CD4-positive, CD25-positive, alpha-beta regulatory T cell (primary cell): ENCODE results near the gene ZNF774. TPM values are rescaled to one million over a fixed set of nuclear protein-coding genes. Genes with fewer than 3 reads are reported as not detected.

ENCODE experiments used
- ATAC-seq, 2 donors: fragments of 150-1000 bp; cut with Tn5 transposase; one replicate each; pipeline ENCODE4 v1.10.0; 2021; ENCODE audit warnings: low read depth in 2 of 2, moderate number of reproducible peaks in 2 of 2, moderate library complexity in 1 of 2
- DNase-seq, 3 donors: peaks; one replicate each; pipeline versions ENCODE4 v3.0.0 to v3.0.0-alpha.2; 2012 to 2022; ENCODE audit warnings: mixed read lengths in 1 of 3
- H3K27ac ChIP-seq: one replicate; pipeline ENCODE4 v1.7.0; 2013; ENCODE audit warnings: mild to moderate bottlenecking, low read length; ENCODE audit not compliant: insufficient read depth, poor library complexity, severe bottlenecking
- H3K27me3 ChIP-seq: one replicate; pipeline ENCODE4 v1.7.0; 2013; ENCODE audit warnings: low read length; ENCODE audit not compliant: control insufficient read depth, insufficient read depth
- H3K36me3 ChIP-seq: one replicate; pipeline ENCODE4 v1.7.0; 2013; ENCODE audit warnings: mild to moderate bottlenecking, low read length, moderate library complexity; ENCODE audit not compliant: control insufficient read depth, insufficient read depth
- H3K4me1 ChIP-seq: 2 replicates; pipeline ENCODE4 v1.7.0; 2013; ENCODE audit warnings: mild to moderate bottlenecking, low read length; ENCODE audit not compliant: insufficient read depth, control insufficient read depth, poor library complexity, severe bottlenecking
- H3K4me3 ChIP-seq: one replicate; pipeline ENCODE4 v1.7.0; 2013; ENCODE audit warnings: low read depth, mild to moderate bottlenecking, low read length, moderate library complexity
- H3K9me3 ChIP-seq, 2 experiments: 1 replicate in 1 of 2; 2 replicates in 1 of 2; pipeline ENCODE4 v1.7.0; 2013; ENCODE audit warnings: low read length in 2 of 2, mild to moderate bottlenecking in 1 of 2, moderate library complexity in 1 of 2; ENCODE audit not compliant: control insufficient read depth in 2 of 2
- H3K27ac Mint-ChIP-seq, 3 donors: one replicate each; pipeline ENCODE4 v1.8.0; 2020 to 2022; ENCODE audit warnings: mild to moderate bottlenecking in 3 of 3, mixed read lengths in 3 of 3, moderate library complexity in 2 of 3
- H3K27me3 Mint-ChIP-seq: one replicate; pipeline ENCODE4 v1.8.0; 2022; ENCODE audit warnings: mild to moderate bottlenecking, mixed read lengths
- H3K36me3 Mint-ChIP-seq: one replicate; pipeline ENCODE4 v1.8.0; 2020; ENCODE audit warnings: mixed read lengths
- H3K4me1 Mint-ChIP-seq, 4 donors: one replicate each; pipeline ENCODE4 v1.8.0; 2020 to 2022; ENCODE audit warnings: mixed read lengths in 4 of 4, mild to moderate bottlenecking in 1 of 4
- H3K4me3 Mint-ChIP-seq, 4 donors: one replicate each; pipeline ENCODE4 v1.8.0; 2020 to 2022; ENCODE audit warnings: mild to moderate bottlenecking in 4 of 4, mixed read lengths in 4 of 4, moderate library complexity in 3 of 4
- H3K9me3 Mint-ChIP-seq, 7 donors: one replicate each; pipeline ENCODE4 v1.8.0; 2020 to 2022; ENCODE audit warnings: mixed read lengths in 7 of 7, mild to moderate bottlenecking in 3 of 7, moderate library complexity in 2 of 7
- polyA plus RNA-seq, 4 donors: library from polyadenylated mRNA; unstranded; fragments of 300-500 nt; fragmentation: Illumina TruSeq; gene quantifications; one replicate each; pipeline ENCODE4 v1.2.3, GENCODE V29; 2021
- total RNA-seq: library from RNA; stranded (reverse); gene quantifications from one replicate; pipeline ENCODE4 v1.2.3, GENCODE V29; 2022

The ZNF774 gene
- total and polyA plus RNA-seq, 5 donors from 2014 or later: not detected

- H3K9me3 ChIP-seq: no peaks in the 10 kb centered on the region
- no peak for DNase-seq
- no peak overlapping the region for H3K4me3 Mint-ChIP-seq
- H3K27me3 ChIP-seq: no peaks in the 10 kb centered on the region
- no peak overlapping the region for H3K27ac ChIP-seq
- H3K4me3 ChIP-seq: no peak overlapping the region
- H3K4me1 ChIP-seq: peaks cover 13% of the 10 kb centered on the region
- no peaks in the 10 kb centered on the region for H3K36me3 ChIP-seq
- no peak for ATAC-seq
- no peaks in the 10 kb centered on the region for H3K36me3 Mint-ChIP-seq
- H3K9me3 Mint-ChIP-seq: no peaks in the 10 kb centered on the region
- no peak overlapping the region for H3K27ac Mint-ChIP-seq
- H3K4me1 Mint-ChIP-seq: peaks cover 5 to 23% (median 18%) of the 10 kb centered on the region in 4 donors
- no peaks in the 10 kb centered on the region for H3K27me3 Mint-ChIP-seq
Measured at GRCh38 chr15:90360746-90361145, 8.7 kb downstream of the ZNF774 start.

GRCh38 chr15:90362936-90363212, 10.8 kb downstream of the ZNF774 start:
- H3K4me3 ChIP-seq: no peak overlapping the region
- no peak for DNase-seq
- no peaks in the 10 kb centered on the region for H3K27me3 ChIP-seq
- H3K27ac ChIP-seq: no peak overlapping the region
- H3K4me1 ChIP-seq: peaks cover 13% of the 10 kb centered on the region
- no peaks in the 10 kb centered on the region for H3K36me3 ChIP-seq
- no peaks in the 10 kb centered on the region for H3K9me3 ChIP-seq
- Mint-ChIP-seq H3K27me3 (no peaks in the 10 kb centered on the region), H3K9me3 (no peaks in the 10 kb centered on the region), H3K27ac (no peak overlapping the region), H3K4me1 (peaks cover 5 to 23% (median 18%) of the 10 kb centered on the region in 4 donors), H3K4me3 (no peak overlapping the region), H3K36me3 (no peaks in the 10 kb centered on the region)
- no peak for ATAC-seq

- H3K9me3 ChIP-seq: no peaks in the 10 kb centered on the region
- Mint-ChIP-seq H3K27me3 (no peaks in the 10 kb centered on the region), H3K27ac (peak overlapping the region in 2 of 3 donors; percentile 51 to 72), H3K36me3 (no peaks in the 10 kb centered on the region), H3K9me3 (no peaks in the 10 kb centered on the region), H3K4me3 (peak overlapping the region in 1 of 4 donors; percentile 12), H3K4me1 (peaks cover 5 to 23% (median 18%) of the 10 kb centered on the region in 4 donors)
- H3K4me3 ChIP-seq: no peak overlapping the region
- no peaks in the 10 kb centered on the region for H3K36me3 ChIP-seq
- H3K27me3 ChIP-seq: no peaks in the 10 kb centered on the region
- DNase-seq (no peak), ATAC-seq (no peak)
- H3K27ac ChIP-seq: no peak overlapping the region
- H3K4me1 ChIP-seq: peaks cover 13% of the 10 kb centered on the region
Measured at GRCh38 chr15:90364251-90364650, 12.2 kb downstream of the ZNF774 start.

- no peaks in the 10 kb centered on the region for H3K36me3 ChIP-seq
- Mint-ChIP-seq H3K36me3 (no peaks in the 10 kb centered on the region), H3K4me1 (peaks cover 5 to 23% (median 18%) of the 10 kb centered on the region in 4 donors), H3K9me3 (no peaks in the 10 kb centered on the region), H3K27me3 (no peaks in the 10 kb centered on the region), H3K27ac (no peak overlapping the region), H3K4me3 (no peak overlapping the region)
- no peaks in the 10 kb centered on the region for H3K9me3 ChIP-seq
- H3K27me3 ChIP-seq: no peaks in the 10 kb centered on the region
- DNase-seq (no peak), ATAC-seq (no peak)
- peaks cover 13% of the 10 kb centered on the region for H3K4me1 ChIP-seq
- H3K27ac ChIP-seq: no peak overlapping the region
- no peak overlapping the region for H3K4me3 ChIP-seq
Measured at GRCh38 chr15:90365414-90366055, 13.5 kb downstream of the ZNF774 start.

GRCh38 chr15:90367576-90367975, 15.5 kb downstream of the ZNF774 start:
- Mint-ChIP-seq H3K4me3 (no peak overlapping the region), H3K4me1 (peaks cover 5 to 14% (median 10%) of the 10 kb centered on the region in 4 donors), H3K9me3 (no peaks in the 10 kb centered on the region), H3K36me3 (no peaks in the 10 kb centered on the region), H3K27me3 (peaks cover 5% of the 10 kb centered on the region), H3K27ac (peak overlapping the region; percentile 6 to 36 (median 9))
- no peak overlapping the region for H3K4me3 ChIP-seq
- no peaks in the 10 kb centered on the region for H3K36me3 ChIP-seq
- peaks cover 4% of the 10 kb centered on the region for H3K4me1 ChIP-seq
- DNase-seq (no peak), ATAC-seq (no peak)
- no peaks in the 10 kb centered on the region for H3K9me3 ChIP-seq
- H3K27ac ChIP-seq: no peak overlapping the region
- H3K27me3 ChIP-seq: no peaks in the 10 kb centered on the region

GRCh38 chr15:90375071-90375470, 23.0 kb downstream of the ZNF774 start:
- Histone ChIP-seq H3K4me1 (peaks cover 31% of the 10 kb centered on the region), H3K9me3 (peaks cover 2 to 9% of the 10 kb centered on the region in 2 experiments), H3K36me3 (no peaks in the 10 kb centered on the region), H3K27ac (no peak overlapping the region), H3K27me3 (no peaks in the 10 kb centered on the region), H3K4me3 (no peak overlapping the region)
- peak overlapping the region in 1 of 4 donors; percentile 67 for H3K4me3 Mint-ChIP-seq
- H3K36me3 Mint-ChIP-seq: no peaks in the 10 kb centered on the region
- H3K9me3 Mint-ChIP-seq: peaks cover 0 to 9% (median 3%) of the 10 kb centered on the region in 7 donors
- H3K27me3 Mint-ChIP-seq: peaks cover 5% of the 10 kb centered on the region
- H3K27ac Mint-ChIP-seq: peak overlapping the region in 1 of 3 donors; percentile 64
- ATAC-seq (no peak), DNase-seq (no peak)
- H3K4me1 Mint-ChIP-seq: peaks cover 22 to 48% (median 25%) of the 10 kb centered on the region in 4 donors

- Mint-ChIP-seq H3K36me3 (no peaks in the 10 kb centered on the region), H3K27ac (peak overlapping the region; percentile 57 to 90 (median 82)), H3K4me3 (peak overlapping the region; percentile 50 to 85 (median 68)), H3K4me1 (peaks cover 22 to 48% (median 29%) of the 10 kb centered on the region in 4 donors), H3K27me3 (peaks cover 5% of the 10 kb centered on the region), H3K9me3 (peaks cover 0 to 13% (median 4%) of the 10 kb centered on the region in 7 donors)
- Histone ChIP-seq H3K4me1 (peaks cover 31% of the 10 kb centered on the region), H3K9me3 (peaks cover 2 to 12% of the 10 kb centered on the region in 2 experiments), H3K36me3 (no peaks in the 10 kb centered on the region), H3K4me3 (peak overlapping the region; percentile 62), H3K27me3 (no peaks in the 10 kb centered on the region), H3K27ac (peak overlapping the region; percentile 48)
- DNase-seq (peak; percentile 47 to 87 (median 69)), ATAC-seq (peak; percentile 87 to 93)
Measured at GRCh38 chr15:90376789-90377188, 24.7 kb downstream of the ZNF774 start.

- ATAC-seq: no peak
- Mint-ChIP-seq H3K4me1 (peaks cover 22 to 53% (median 34%) of the 10 kb centered on the region in 4 donors), H3K36me3 (no peaks in the 10 kb centered on the region), H3K9me3 (peaks cover 0 to 13% (median 4%) of the 10 kb centered on the region in 7 donors), H3K27ac (peak overlapping the region in 1 of 3 donors; percentile 64), H3K27me3 (no peaks in the 10 kb centered on the region), H3K4me3 (peak overlapping the region in 1 of 4 donors; percentile 19)
- no peak overlapping the region for H3K4me3 ChIP-seq
- no peak for DNase-seq
- no peaks in the 10 kb centered on the region for H3K27me3 ChIP-seq
- H3K4me1 ChIP-seq: peaks cover 31% of the 10 kb centered on the region
- H3K27ac ChIP-seq: no peak overlapping the region
- peaks cover 2 to 12% of the 10 kb centered on the region in 2 experiments for H3K9me3 ChIP-seq
- H3K36me3 ChIP-seq: no peaks in the 10 kb centered on the region
Measured at GRCh38 chr15:90379263-90379662, 27.2 kb downstream of the ZNF774 start.
